Astrocyte of the spinal cord (primary cell): ENCODE results near the gene STRIP1.

Experiments
- DNase-seq: peaks from one replicate; pipeline ENCODE4 v3.0.0; 2011; ENCODE audit warnings: low read depth, low spot score
- H3K4me3 ChIP-seq: 2 replicates; pipeline ENCODE4 v1.5.1; 2011; ENCODE audit warnings: low read depth, mild to moderate bottlenecking, low read length, moderate library complexity
- in situ Hi-C: cut with HindIII; loops from 2 replicates; pipeline ENCODE4 v1.10.0; 2017; ENCODE audit warnings: low sequenced_read_pairs
- TF ChIP-seq, protein P1 (sequence below): IDR thresholded peaks from 2 replicates; pipeline ENCODE4 v1.5.1; 2012; ENCODE audit warnings: low read depth, mild to moderate bottlenecking, low read length, inconsistent platforms

The STRIP1 gene

DNA sequence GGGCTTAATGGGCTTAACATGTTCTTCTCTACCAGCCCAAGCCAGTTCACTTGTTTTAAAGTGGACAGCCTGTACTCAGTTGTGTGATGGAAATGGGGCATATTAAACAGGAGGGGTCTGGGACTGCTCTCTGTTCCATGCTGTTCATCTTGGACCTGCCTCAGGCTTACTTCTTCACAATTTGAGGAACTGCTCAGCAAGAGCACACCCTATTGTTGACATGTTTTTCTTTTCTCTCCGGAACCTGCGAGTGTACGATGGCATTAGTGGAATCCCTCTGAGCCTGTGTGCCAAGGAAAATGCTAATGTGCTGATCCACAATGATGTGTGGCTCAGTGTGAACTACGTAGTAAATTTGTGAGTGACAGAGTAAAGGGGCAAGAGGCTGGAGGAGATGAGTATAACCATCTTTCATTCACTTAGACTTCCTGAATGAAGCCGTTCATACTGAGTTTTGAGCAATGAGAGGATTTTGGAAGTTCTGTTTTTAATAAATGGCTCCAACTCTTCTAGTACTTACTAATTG, 43.0 kb upstream of the STRIP1 start:
- TF ChIP-seq, protein P1, sequence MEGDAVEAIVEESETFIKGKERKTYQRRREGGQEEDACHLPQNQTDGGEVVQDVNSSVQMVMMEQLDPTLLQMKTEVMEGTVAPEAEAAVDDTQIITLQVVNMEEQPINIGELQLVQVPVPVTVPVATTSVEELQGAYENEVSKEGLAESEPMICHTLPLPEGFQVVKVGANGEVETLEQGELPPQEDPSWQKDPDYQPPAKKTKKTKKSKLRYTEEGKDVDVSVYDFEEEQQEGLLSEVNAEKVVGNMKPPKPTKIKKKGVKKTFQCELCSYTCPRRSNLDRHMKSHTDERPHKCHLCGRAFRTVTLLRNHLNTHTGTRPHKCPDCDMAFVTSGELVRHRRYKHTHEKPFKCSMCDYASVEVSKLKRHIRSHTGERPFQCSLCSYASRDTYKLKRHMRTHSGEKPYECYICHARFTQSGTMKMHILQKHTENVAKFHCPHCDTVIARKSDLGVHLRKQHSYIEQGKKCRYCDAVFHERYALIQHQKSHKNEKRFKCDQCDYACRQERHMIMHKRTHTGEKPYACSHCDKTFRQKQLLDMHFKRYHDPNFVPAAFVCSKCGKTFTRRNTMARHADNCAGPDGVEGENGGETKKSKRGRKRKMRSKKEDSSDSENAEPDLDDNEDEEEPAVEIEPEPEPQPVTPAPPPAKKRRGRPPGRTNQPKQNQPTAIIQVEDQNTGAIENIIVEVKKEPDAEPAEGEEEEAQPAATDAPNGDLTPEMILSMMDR: no peak
- in situ Hi-C loops: no loop called here
- H3K4me3 ChIP-seq: no peak overlapping the region

DNA sequence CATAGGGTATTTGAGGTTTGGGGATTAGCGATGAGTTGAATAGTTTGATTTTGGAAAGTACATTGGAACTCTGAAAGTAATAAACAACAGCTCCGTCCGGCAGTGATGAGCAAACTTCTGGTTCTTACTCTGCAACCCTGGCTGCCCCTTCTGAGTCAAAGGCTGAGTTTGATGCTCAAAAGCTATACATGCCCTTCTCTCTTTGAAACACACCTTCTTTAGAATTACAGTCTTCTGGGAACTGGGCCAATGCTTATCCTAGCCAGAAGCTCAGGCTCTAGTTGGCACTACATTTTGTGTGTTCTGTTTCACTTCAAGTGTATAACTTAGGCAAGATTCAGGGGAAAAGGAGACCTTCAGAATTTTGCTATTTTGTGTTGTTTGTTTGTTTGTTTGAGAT, 40.5 kb upstream of the STRIP1 start:
- DNase-seq: no peak
- TF ChIP-seq, protein P1: no peak
- in situ Hi-C loops: no loop called here
- H3K4me3 ChIP-seq: no peak overlapping the region

More for the DNA sequence above, 43.0 kb upstream of the STRIP1 start:
- no peak for DNase-seq

DNA sequence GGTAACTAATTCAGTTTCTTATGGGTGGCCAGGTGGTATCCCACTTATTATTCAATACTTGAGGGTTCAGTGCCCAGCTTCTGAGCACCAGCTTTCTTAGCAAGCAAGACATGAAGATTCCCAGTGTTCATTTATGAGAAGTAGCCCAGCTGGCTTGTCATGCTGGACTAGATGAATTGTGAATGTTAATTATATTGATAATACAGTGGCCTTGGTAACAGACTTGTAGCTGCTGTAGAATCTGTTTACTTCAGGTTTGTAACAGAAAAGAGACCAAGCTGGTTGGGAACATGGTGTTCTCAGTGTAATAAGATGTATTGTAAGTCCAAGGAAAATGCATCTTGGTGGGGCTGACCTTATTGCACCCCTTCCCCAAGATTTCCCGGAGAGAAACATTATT, 39.8 kb upstream of the STRIP1 start:
- TF ChIP-seq, protein P1: no peak
- no peak for DNase-seq
- H3K4me3 ChIP-seq: no peak overlapping the region
- in situ Hi-C loops: no loop called here

DNA sequence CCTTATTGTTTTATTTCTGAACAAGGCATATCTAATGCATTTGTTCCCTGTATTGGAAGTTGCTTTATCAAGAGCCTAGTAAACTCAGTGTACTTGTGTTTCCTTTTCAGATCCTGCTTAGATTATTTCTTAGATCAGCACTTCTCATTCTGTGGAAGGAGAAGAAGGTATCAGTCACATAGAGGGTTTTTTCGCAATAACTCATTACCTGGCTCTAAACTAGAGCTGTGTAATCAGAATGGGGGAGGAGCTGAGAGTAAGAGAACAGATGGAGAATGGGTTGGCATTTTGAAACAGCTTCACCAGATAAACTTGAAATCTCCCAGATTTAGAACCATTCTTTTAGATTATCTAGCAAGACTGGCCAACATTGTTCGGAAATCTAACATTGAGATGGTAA, 38.9 kb upstream of the STRIP1 start:
- no peak for DNase-seq
- in situ Hi-C loops: no loop called here
- no peak overlapping the region for H3K4me3 ChIP-seq
- TF ChIP-seq, protein P1: no peak

DNA sequence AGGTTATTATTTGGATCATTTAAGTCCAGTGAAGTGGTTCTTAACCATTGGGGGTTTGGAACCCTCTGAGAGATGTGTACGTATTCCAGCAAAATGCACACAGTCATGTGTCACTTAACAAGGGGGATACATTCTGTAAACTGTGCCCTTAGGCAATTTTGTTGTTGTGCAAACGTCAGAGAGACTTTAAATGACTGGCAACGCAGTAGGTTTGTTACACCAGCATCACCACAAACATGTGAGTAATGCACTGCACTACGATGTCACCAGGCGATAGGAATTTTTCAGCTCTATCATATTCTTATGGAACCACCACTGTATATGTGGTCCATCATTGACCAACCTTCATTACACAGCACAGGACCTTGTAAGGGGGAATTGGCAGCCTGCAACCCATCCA, 37.9 kb upstream of the STRIP1 start:
- TF ChIP-seq, protein P1: no peak
- H3K4me3 ChIP-seq: no peak overlapping the region
- DNase-seq: no peak
- in situ Hi-C loops: no loop called here

DNA sequence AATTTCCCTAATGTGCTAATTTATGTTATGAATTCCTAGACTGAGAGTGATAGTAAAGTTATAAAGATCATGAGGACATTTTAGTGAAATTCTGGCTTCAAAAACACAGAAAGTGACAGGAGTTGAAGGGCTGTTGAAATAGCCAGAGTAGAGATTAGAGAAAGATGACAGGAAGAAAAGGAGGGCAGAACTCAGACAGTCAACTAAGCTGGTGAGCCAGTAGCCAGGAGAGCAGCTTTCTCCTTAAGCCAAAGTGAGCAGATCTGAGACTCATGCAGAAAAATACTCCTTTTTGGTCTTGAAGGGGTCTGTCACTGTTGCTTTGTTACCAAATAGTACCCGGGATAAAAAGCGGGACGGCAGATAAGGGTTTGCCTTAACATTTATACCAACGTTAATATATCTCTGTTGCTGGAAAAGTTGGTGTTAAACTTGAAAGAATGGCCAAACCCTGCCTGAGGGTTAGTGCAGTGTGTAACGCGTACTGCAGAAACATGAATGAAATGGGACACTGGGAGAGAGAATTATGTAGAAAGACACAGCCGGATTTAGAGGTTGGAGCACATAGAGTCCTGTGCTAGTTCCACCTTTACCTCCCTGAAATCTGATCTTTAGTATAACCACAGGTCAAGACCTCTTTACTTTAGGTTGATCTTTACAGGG, 37.1 kb upstream of the STRIP1 start:
- TF ChIP-seq, protein P1: no peak
- no peak for DNase-seq
- H3K4me3 ChIP-seq: no peak overlapping the region
- in situ Hi-C loops: no loop called here
